HG03060 (cell line): ENCODE measurements around the gene VPS41.

Experiments used
- ATAC-seq: cut with Tn5 transposase; IDR thresholded peaks from one replicate; pipeline ENCODE4 v1.9.1; 2021; ENCODE audit warnings: low read depth, moderate number of reproducible peaks; ENCODE audit not compliant: unreplicated experiment

Gene VPS41

GRCh38 chr7:38679419-38679818 lies 229.6 kb downstream of the VPS41 start:
- ATAC-seq = no peak

DNA sequence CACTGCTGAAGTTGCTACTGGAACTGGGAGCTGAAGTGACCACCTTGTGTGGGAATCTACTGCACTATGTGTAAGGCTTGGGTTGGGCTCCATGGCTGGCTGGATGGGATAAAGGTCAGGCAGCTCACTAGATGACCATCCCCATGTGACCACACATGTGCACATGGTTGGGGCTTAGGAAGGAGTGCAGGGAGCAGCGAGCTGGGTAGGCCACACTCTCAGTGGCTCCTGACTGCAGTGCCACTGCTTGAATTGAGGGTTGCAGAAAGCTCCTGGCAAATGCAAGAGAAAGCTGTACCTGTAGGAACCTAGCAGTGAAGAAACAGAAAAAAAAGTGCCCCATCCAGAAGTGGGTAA lies 230.3 kb downstream of the VPS41 start:
- ATAC-seq = no peak

DNA sequence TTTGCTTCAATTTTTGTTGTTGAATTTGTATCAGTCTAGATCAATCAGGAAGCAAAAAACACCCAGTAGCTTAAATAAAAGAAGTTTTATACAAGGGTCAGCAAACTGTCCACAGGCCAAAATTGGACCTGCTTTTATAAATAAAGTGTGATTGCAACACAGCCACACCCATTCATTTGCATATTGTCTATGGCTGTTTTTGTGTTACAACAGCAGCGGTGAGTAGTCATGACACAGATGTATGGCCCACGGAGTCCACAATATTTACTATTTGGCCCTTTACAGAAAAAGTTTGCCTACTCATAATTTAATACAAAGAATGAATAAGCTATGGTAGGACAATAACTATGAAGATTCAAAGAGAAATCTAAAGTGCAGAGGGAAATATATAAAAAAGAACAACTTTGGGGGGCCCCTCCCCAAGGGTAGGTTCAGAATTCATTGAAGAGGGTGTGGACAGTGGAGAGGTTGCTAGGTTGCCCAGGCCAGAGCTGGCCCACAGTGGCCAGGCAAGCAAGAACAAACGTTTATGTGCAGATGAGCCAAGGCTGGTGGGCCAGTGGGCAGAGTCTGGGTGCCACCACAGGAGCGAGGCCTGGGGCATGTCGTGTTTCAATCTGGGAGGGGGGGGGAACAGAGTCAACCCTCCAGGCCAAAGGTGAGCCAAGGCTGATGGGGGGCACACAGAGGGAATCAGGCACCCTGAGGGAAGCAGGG lies 230.9 kb downstream of the VPS41 start:
- no peak for ATAC-seq

DNA sequence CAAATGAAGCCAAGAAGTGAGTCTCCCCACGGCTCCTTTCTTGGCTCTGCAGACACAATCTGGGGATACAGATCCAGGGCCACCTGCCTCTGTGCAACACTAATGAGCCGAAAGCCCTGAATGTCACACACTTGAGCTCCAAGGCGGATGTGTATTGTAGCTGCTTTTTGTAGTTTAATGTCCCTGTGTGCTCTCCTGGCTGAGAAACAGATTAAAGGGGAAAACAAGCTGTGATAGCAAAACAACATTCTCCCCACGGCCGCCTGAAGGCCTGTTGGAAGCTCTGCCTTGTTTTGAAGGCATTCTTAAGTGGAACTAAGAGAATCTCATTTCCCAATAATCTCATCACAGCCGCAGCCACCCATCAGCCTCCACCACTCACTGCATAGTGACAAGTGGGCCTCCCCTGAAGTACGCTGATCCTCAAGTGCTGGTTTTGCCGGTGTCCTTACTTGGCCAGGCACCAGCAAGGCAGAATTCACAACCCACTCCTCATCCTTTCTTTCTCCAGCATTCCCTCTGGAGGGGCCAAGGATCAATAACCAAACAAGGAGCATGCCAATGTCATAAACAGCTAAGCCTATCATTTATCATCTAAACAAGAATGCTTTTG lies 233.4 kb downstream of the VPS41 start:
- ATAC-seq = no peak

GRCh38 chr7:38674513-38674912 lies 234.5 kb downstream of the VPS41 start:
- ATAC-seq = no peak

DNA sequence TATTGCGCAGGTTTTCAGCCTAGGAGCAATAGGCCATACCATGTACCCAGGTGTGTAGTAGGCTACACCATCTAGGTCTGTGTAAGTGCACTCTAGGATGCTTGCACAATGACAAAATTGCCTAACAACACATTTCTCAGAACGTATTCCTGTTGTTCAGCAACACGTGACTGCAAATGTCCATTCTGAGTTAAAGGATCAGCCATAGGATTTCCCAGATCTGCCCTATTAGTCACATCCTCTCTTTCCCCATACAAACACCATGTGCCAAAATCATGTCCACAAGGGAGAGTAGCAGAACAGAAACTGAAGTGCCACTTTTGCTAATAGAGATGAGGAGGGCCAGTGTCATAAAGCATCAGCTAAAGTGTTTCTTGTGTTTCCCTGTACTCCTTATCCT lies 235.2 kb downstream of the VPS41 start:
- ATAC-seq = no peak
